Left renal cortex interstitium (tissue), 4 donors: ENCODE measurements around the gene SYNGR1. TPM values are rescaled to one million over a fixed set of nuclear protein-coding genes. Genes with fewer than 3 reads are reported as not detected.

Experiments
- DNase-seq, 4 donors: peaks; one replicate each; pipeline ENCODE4 v3.0.0-alpha.2; 2013; ENCODE audit warnings: low read depth in 4 of 4, low spot score in 2 of 4, missing footprints in 1 of 4
- polyA plus RNA-seq, 4 donors: library from polyadenylated mRNA; unstranded; fragments of 120-200 nt; gene quantifications; one replicate each; pipeline ENCODE4 v1.2.1, GENCODE V29; 2013; ENCODE audit not compliant: insufficient read length in 4 of 4

Gene SYNGR1, protein sequence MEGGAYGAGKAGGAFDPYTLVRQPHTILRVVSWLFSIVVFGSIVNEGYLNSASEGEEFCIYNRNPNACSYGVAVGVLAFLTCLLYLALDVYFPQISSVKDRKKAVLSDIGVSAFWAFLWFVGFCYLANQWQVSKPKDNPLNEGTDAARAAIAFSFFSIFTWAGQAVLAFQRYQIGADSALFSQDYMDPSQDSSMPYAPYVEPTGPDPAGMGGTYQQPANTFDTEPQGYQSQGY
- polyA plus RNA-seq = 10 to 100 TPM; 16.0 to 29.9 (median 25.1) TPM

- no peak for DNase-seq
These were observed at the start of gene SYNGR1 for GRCh38 chr22:39349967-39350726. Gene SYNGR1 (plus strand): TSS chr22:39349991. CDS start chr22:39350011, 20 bp downstream.

- no peak for DNase-seq
These were observed 49.5 kb upstream of the SYNGR1 start for GRCh38 chr22:39300186-39300830.

DNA sequence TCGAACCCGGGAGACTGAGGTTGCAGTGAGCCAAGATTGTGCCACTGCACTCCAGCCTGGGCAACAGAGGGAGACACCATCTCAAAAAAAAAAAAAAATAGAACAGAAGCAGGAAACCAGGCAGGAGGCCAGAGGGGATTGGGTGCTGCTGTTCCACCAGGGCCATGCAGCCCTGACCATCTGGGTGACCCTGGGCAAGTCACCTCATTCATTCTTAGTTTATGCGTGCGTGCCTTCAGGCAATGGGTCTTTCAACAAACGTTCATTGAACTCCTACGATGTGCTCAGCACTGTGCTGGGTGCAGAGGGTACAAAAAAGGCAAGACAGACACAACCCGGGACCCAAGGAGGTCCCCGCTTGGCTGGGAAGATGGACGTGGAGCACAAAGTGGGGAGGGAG, 48.7 kb upstream of the SYNGR1 start:
- no peak for DNase-seq

DNA sequence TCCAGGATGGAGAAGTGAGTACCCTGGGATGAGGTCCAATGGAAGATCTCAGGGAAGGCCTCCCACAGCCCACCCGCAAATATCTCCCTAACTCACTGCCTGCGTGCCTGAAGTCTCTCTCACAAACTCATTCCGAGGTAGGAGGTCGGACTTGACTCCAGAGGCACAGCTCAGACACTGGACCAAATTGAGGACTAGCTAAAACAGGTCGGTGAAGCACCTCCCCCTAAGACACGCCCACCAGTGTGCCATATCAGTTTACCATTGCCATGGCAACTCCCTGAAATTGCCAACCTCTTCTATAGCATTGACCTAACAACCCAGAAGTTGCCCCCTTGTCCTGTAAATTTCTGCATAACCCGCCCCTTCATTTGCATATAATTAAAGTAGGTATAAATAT, 47.9 kb upstream of the SYNGR1 start:
- DNase-seq = no peak

DNA sequence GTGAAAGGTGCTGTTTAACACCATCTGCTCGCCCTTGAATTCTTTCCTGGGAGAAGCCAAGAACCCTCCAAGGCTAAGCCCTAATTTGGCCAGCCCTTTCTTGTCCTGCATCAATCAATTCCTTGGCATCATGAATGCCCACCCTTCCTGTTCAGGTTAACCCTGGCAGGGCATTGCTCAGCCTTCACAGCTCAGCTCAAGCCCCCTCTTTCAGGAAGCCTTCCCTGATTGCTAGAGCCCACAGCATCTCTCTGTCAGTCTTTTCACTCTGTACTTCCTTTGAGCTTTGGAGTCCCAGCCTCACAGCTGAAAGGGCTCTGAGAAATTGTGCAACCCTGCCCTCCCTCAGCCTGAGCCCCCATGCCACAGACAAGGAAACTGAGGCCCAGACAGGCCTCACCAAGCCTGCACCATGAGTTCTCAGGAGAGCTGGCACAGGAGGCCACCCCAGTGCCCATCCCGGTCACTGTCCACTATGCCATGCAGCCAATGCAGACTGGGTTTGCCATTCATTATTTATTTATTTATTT, 47.3 kb upstream of the SYNGR1 start:
- no peak for DNase-seq

DNA sequence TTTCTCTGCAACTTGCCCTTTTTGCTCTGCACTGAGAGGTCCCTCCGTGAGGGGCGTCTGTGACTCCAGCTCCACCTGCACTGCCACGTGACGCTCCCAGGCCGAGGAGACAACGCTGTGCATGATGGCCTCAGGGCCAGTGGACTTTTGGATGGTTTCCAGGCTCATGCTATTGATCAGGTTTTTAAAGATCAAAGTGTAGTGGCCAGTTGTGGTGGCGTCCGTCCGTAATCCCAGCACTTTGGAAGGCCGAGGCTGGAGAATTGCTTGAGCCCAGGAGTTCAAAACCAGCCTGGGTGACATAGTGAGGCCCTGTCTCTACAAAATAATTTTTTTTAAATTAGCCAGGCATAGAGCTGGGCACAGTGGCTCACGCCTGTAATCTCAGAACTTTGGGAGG, 46.4 kb upstream of the SYNGR1 start:
- DNase-seq = no peak

GRCh38 chr22:39303892-39304671, 45.7 kb upstream of the SYNGR1 start:
- no peak for DNase-seq

GRCh38 chr22:39306456-39307361, 43.1 kb upstream of the SYNGR1 start:
- no peak for DNase-seq

- no peak for DNase-seq
These were observed 41.0 kb upstream of the SYNGR1 start for GRCh38 chr22:39308614-39309363.

- no peak for DNase-seq
These were observed 40.4 kb upstream of the SYNGR1 start for GRCh38 chr22:39309364-39309861.

DNA sequence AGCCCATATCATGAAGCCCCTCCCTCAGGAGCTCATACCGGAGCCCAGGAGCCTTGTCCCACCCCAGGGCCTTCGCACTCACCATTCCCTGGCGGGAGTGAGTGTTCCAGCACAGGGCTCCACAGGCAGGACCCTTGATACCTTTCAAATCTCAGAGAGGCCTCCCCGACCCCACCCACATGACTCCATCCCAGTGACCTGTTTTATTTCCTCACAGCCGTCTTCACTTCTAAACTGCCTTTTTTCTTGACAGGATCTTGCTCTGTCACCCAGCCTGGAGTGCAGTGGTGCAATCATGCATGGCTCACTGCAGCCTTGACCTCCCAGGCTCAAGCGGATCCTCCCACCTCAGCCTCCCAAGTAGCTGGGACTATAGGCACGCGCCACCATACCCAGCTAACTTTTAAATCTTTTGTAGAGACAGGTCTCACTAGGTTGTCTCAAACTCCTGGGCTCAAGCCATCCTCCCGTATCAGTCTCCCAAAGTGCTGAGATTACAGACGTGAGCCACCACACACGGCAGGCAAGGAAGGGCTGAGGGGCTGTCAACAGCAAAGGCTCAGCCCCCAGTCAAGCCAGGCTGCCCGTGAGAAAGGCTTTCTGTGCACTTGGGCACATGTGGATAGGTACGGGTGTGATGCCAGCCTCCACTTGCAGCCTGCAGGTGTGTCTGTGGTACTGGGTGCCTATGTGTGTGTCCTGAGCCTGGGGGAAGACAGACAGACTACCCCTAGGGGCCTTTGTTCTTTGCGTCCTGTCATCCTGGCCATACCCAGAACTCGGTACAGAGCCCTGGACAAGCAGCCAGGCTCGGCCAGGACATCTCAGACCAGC, 39.7 kb upstream of the SYNGR1 start:
- no peak for DNase-seq

- DNase-seq = no peak
These were observed 38.0 kb upstream of the SYNGR1 start for GRCh38 chr22:39311592-39312400.

DNA sequence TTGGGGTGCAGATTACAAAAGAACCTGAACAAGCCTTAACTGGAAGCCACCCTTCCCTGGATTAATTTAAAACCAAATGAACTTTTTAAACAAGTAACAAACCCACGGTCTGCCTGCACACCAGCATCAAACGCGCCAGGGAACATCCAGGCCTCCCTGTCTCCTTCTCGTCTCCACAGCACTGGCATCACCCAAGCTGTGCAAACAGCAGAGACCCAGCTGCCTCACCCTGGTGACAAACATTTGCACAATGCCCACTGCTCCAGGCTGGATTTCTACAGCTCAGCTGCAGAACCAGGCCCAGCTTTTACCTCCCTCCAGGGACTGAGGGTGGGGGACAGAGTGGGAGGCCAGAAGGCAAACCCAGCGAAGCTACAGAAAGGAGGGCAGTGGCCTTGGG, 37.4 kb upstream of the SYNGR1 start:
- DNase-seq = no peak

- DNase-seq = no peak
These were observed 36.4 kb upstream of the SYNGR1 start for GRCh38 chr22:39313258-39314001.

- no peak for DNase-seq
These were observed 35.4 kb upstream of the SYNGR1 start for GRCh38 chr22:39314251-39314971.

- DNase-seq = no peak
These were observed 34.4 kb upstream of the SYNGR1 start for GRCh38 chr22:39315389-39315788.
